ENCODE results near the gene FOXO3.
"Not testable (repeated sequence)": the region's sequence is repeated elsewhere in the genome, so short reads cannot be mapped to it uniquely, and the experiment has no call there.

The FOXO3 gene

GRCh38 chr6:108556250-108556649 is 4.5 kb upstream of the FOXO3 start:
- no peak for DNase-seq (ENCODE audit: low spot score)

- no peak for DNase-seq (ENCODE audit: low spot score)
These were observed 3.7 kb upstream of the FOXO3 start for GRCh38 chr6:108556866-108557493.

- peak; percentile 64 for DNase-seq (ENCODE audit: low spot score)
These were observed 3.0 kb upstream of the FOXO3 start for GRCh38 chr6:108557494-108558371.

- peak; percentile 90 for DNase-seq (ENCODE audit: low spot score)
These were observed 2.2 kb upstream of the FOXO3 start for GRCh38 chr6:108558372-108559096.

GRCh38 chr6:108559097-108559883 is 1.4 kb upstream of the FOXO3 start:
- peak; percentile 82 for DNase-seq (ENCODE audit: low spot score)

- DNase-seq (ENCODE audit: low spot score): peak; percentile 34
These were observed 744 bp upstream of the FOXO3 start for GRCh38 chr6:108559884-108560462.

- DNase-seq (ENCODE audit: low spot score): not testable (repeated sequence)
These were observed 561 bp downstream of the FOXO3 start for GRCh38 chr6:108561309-108561647.

- no peak for DNase-seq (ENCODE audit: low spot score)
These were observed 1.2 kb downstream of the FOXO3 start for GRCh38 chr6:108561742-108562502.

- peak; percentile 36 for DNase-seq (ENCODE audit: low spot score)
These were observed 1.8 kb downstream of the FOXO3 start for GRCh38 chr6:108562503-108562993.

- no peak for DNase-seq (ENCODE audit: low spot score)
These were observed 2.6 kb downstream of the FOXO3 start for GRCh38 chr6:108563292-108563691.

GRCh38 chr6:108564178-108564577 is 3.5 kb downstream of the FOXO3 start:
- DNase-seq (ENCODE audit: low spot score): peak; percentile 74

- no peak for DNase-seq (ENCODE audit: low spot score)
These were observed 4.5 kb downstream of the FOXO3 start for GRCh38 chr6:108565091-108565766.

- DNase-seq (ENCODE audit: low spot score): peak; percentile 70
These were observed 5.2 kb downstream of the FOXO3 start for GRCh38 chr6:108565893-108566292.

- no peak for DNase-seq (ENCODE audit: low spot score)
These were observed 5.7 kb downstream of the FOXO3 start for GRCh38 chr6:108566406-108566805.

GRCh38 chr6:108568101-108568500 is 7.4 kb downstream of the FOXO3 start:
- no peak for DNase-seq (ENCODE audit: low spot score)

GRCh38 chr6:108568551-108569305 is 8.0 kb downstream of the FOXO3 start:
- no peak for DNase-seq (ENCODE audit: low spot score)

GRCh38 chr6:108570517-108570916 is 9.8 kb downstream of the FOXO3 start:
- DNase-seq (ENCODE audit: low spot score): no peak

- no peak for DNase-seq (ENCODE audit: low spot score)
These were observed 13.9 kb downstream of the FOXO3 start for GRCh38 chr6:108574457-108575141.

Measured in AG08395 (cell line).